ENCODE measurements around the gene NFATC2. TPM values are rescaled to one million over a fixed set of nuclear protein-coding genes. Genes with fewer than 3 reads are reported as not detected.
"Not testable (repeated sequence)": the region's sequence is repeated elsewhere in the genome, so short reads cannot be mapped to it uniquely, and the experiment has no call there.

Gene NFATC2
- total RNA-seq, 2 donors from 2014 or later, result 11.9 to 24.5 TPM

GRCh38 chr20:51484141-51484815 lies 58.2 kb downstream of the NFATC2 start:
- Histone ChIP-seq H3K4me1 (ENCODE audit: control insufficient read depth in 1 of 2, low read depth in 2 of 2) (peaks cover 0 to 15% of the 10 kb centered on the region in 2 donors), H3K36me3 (no peaks in the 10 kb centered on the region), H3K4me3 (no peak overlapping the region), H3K27me3 (replicated peaks; ENCODE audit: insufficient read depth) (no peaks in the 10 kb centered on the region), H3K9me3 (no peaks in the 10 kb centered on the region), H3K27ac (no peak overlapping the region)
- ATAC-seq (ENCODE audit: insufficient number of reproducible peaks, low FRiP score, low read depth) (no peak), DNase-seq (ENCODE audit: low spot score) (no peak)
- TF ChIP-seq CTCF (IDR thresholded peaks at IDR 0.05), result no peak

- no peaks in the 10 kb centered on the region for H3K9me3 ChIP-seq
- DNase-seq (ENCODE audit: low spot score) (no peak), ATAC-seq (ENCODE audit: insufficient number of reproducible peaks, low FRiP score, low read depth) (no peak)
- H3K36me3 ChIP-seq, result no peaks in the 10 kb centered on the region
- H3K27me3 ChIP-seq (replicated peaks; ENCODE audit: insufficient read depth), result no peaks in the 10 kb centered on the region
- H3K4me1 ChIP-seq (ENCODE audit: control insufficient read depth in 1 of 2, low read depth in 2 of 2), result peaks cover 0 to 11% of the 10 kb centered on the region in 2 donors
- H3K27ac ChIP-seq, result no peak overlapping the region
- no peak overlapping the region for H3K4me3 ChIP-seq
- TF ChIP-seq CTCF (IDR thresholded peaks at IDR 0.05), result no peak
These were observed 59.6 kb downstream of the NFATC2 start for GRCh38 chr20:51482836-51483473.

GRCh38 chr20:51481341-51481914 lies 61.1 kb downstream of the NFATC2 start:
- no peaks in the 10 kb centered on the region for H3K27me3 ChIP-seq (replicated peaks; ENCODE audit: insufficient read depth)
- no peaks in the 10 kb centered on the region for H3K36me3 ChIP-seq
- H3K4me3 ChIP-seq, result no peak overlapping the region
- ATAC-seq (ENCODE audit: insufficient number of reproducible peaks, low FRiP score, low read depth), result no peak
- H3K9me3 ChIP-seq, result no peaks in the 10 kb centered on the region
- DNase-seq (ENCODE audit: low spot score), result no peak
- no peak overlapping the region for H3K27ac ChIP-seq
- TF ChIP-seq CTCF (IDR thresholded peaks at IDR 0.05), result no peak
- no peaks in the 10 kb centered on the region for H3K4me1 ChIP-seq (ENCODE audit: control insufficient read depth in 1 of 2, low read depth in 2 of 2)

GRCh38 chr20:51480507-51481270 lies 61.8 kb downstream of the NFATC2 start:
- DNase-seq (ENCODE audit: low spot score), result no peak
- no peak for ATAC-seq (ENCODE audit: insufficient number of reproducible peaks, low FRiP score, low read depth)
- Histone ChIP-seq H3K36me3 (no peaks in the 10 kb centered on the region), H3K4me1 (ENCODE audit: control insufficient read depth in 1 of 2, low read depth in 2 of 2) (no peaks in the 10 kb centered on the region), H3K27ac (no peak overlapping the region), H3K9me3 (no peaks in the 10 kb centered on the region), H3K27me3 (replicated peaks; ENCODE audit: insufficient read depth) (no peaks in the 10 kb centered on the region), H3K4me3 (no peak overlapping the region)
- no peak for TF ChIP-seq CTCF (IDR thresholded peaks at IDR 0.05)

- DNase-seq (ENCODE audit: low spot score); ATAC-seq (ENCODE audit: insufficient number of reproducible peaks, low FRiP score, low read depth); H3K27me3 ChIP-seq (replicated peaks; ENCODE audit: insufficient read depth); H3K4me3 ChIP-seq; H3K4me1 ChIP-seq (ENCODE audit: control insufficient read depth in 1 of 2, low read depth in 2 of 2); H3K9me3 ChIP-seq; H3K36me3 ChIP-seq; H3K27ac ChIP-seq: not testable (repeated sequence)
These were observed 66.4 kb downstream of the NFATC2 start for GRCh38 chr20:51476106-51476505.
